HCT116 (cell line): ENCODE results near the gene SLC35A4.

Experiments
- EZH2 ChIP-seq: fragments of 200-600 bp; sonication (generic); IDR thresholded peaks from 2 replicates; pipeline ENCODE4 v1.6.1; 2017; ENCODE audit warnings: antibody characterized with exemption, mixed run types
- POLR2A ChIP-seq: IDR thresholded peaks from 2 replicates; pipeline ENCODE4 v1.7.0; 2011; ENCODE audit warnings: borderline replicate concordance; ENCODE audit not compliant: insufficient read depth, insufficient read length; ENCODE audit errors: extremely low read depth
- POLR2AphosphoS5 ChIP-seq: IDR thresholded peaks from 2 replicates; pipeline ENCODE4 v1.6.1; 2011; ENCODE audit warnings: mild to moderate bottlenecking, low read depth, low read length, moderate library complexity
- YY1 ChIP-seq: IDR thresholded peaks from 2 replicates; pipeline ENCODE4 v1.6.1; 2011; ENCODE audit warnings: low read length, low read depth, moderate library complexity, mild to moderate bottlenecking; ENCODE audit not compliant: insufficient replicate concordance; ENCODE audit errors: extremely low read depth
- TF ChIP-seq, protein P1 (sequence below), 3 experiments: fragments of 200-600 bp in 1 of 3; sonication (generic) in 1 of 3; IDR thresholded peaks in 2 of 3; conservative IDR thresholded peaks in 1 of 3; 2 replicates each; pipeline ENCODE4 v1.5.1; 2012 to 2017; ENCODE audit warnings: low read depth in 2 of 3, low read length in 2 of 3, antibody characterized with exemption in 1 of 3, borderline replicate concordance in 1 of 3, control low read depth in 1 of 3, mild to moderate bottlenecking in 1 of 3, mixed read lengths in 1 of 3, mixed run types in 1 of 3, moderate library complexity in 1 of 3; ENCODE audit not compliant: insufficient read depth in 1 of 3

DNA sequence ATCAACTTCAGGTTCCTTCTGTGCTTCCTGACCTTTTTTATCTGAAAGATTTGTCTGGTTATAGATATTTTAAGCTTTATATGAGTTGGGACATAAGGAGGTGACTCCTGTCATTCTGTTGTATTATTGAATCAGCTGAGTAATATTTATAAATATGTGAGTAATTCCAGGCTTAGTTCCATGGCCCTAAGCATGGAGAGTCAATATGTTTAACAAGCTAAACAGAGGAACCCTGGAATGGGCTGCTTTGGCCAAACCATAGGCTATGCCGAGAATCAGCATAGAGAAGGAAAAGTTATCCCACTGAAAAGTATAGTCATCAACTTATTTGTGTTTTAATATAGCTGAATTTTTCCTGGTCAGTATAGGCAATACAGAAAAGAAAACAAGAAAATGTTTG, 24.4 kb upstream of the SLC35A4 start:
- TF ChIP-seq, protein P1, sequence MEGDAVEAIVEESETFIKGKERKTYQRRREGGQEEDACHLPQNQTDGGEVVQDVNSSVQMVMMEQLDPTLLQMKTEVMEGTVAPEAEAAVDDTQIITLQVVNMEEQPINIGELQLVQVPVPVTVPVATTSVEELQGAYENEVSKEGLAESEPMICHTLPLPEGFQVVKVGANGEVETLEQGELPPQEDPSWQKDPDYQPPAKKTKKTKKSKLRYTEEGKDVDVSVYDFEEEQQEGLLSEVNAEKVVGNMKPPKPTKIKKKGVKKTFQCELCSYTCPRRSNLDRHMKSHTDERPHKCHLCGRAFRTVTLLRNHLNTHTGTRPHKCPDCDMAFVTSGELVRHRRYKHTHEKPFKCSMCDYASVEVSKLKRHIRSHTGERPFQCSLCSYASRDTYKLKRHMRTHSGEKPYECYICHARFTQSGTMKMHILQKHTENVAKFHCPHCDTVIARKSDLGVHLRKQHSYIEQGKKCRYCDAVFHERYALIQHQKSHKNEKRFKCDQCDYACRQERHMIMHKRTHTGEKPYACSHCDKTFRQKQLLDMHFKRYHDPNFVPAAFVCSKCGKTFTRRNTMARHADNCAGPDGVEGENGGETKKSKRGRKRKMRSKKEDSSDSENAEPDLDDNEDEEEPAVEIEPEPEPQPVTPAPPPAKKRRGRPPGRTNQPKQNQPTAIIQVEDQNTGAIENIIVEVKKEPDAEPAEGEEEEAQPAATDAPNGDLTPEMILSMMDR (IDR thresholded peaks at IDR 0.05 in 2 of 3, conservative IDR thresholded peaks at IDR 0.05 in 1 of 3; ENCODE audit: borderline replicate concordance in 1 of 3, insufficient read depth in 1 of 3, low read depth in 2 of 3, low read length in 2 of 3), result no peak
- TF ChIP-seq EZH2 (no peak), YY1 (no peak), POLR2AphosphoS5 (no peak), POLR2A (no peak)
